HL-60 (cell line): ENCODE data around the gene ASAP3.

Experiments
- TF ChIP-seq, protein P1 (sequence below): IDR thresholded peaks from one replicate; pipeline ENCODE4 v1.5.1; 2011; ENCODE audit warnings: low read length, control low read depth, inconsistent platforms; ENCODE audit not compliant: insufficient read depth
- TF ChIP-seq, protein P2 (sequence below): IDR thresholded peaks from 2 replicates; pipeline ENCODE4 v1.6.1; 2012; ENCODE audit warnings: low read depth; ENCODE audit not compliant: insufficient replicate concordance

DNA sequence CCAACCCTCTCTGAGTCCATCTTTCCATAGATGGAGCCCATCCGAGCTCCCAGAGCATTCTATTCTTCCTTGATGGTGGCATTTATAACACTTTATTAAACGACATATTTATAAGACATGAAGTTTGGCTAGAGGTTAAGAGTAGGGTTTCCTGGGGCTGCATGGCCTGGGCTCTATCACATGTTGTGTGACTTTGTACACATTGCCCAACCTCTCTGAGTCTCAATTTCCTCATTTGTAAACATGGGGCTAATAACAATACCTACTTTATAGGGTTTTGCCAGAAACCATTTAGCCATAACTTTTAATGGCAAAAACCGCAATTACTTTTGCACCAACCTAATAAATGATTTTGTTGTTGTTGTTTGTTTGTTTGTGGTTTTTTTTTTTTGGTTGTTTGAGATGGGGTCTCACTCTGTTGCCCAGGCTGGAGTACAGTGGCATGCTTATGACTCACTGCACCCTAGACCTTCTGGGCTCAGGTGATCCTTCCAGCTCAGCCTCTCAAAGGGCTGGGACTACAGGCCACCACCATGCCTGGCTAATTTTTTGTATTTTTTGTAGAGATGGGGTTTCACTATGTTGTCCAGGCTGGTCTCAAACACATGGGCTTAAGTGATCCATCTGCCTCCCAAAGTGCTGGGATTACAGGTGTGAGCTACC is 13.9 kb upstream of the ASAP3 start:
- TF ChIP-seq, protein P1, sequence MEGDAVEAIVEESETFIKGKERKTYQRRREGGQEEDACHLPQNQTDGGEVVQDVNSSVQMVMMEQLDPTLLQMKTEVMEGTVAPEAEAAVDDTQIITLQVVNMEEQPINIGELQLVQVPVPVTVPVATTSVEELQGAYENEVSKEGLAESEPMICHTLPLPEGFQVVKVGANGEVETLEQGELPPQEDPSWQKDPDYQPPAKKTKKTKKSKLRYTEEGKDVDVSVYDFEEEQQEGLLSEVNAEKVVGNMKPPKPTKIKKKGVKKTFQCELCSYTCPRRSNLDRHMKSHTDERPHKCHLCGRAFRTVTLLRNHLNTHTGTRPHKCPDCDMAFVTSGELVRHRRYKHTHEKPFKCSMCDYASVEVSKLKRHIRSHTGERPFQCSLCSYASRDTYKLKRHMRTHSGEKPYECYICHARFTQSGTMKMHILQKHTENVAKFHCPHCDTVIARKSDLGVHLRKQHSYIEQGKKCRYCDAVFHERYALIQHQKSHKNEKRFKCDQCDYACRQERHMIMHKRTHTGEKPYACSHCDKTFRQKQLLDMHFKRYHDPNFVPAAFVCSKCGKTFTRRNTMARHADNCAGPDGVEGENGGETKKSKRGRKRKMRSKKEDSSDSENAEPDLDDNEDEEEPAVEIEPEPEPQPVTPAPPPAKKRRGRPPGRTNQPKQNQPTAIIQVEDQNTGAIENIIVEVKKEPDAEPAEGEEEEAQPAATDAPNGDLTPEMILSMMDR: no peak
- TF ChIP-seq, protein P2, sequence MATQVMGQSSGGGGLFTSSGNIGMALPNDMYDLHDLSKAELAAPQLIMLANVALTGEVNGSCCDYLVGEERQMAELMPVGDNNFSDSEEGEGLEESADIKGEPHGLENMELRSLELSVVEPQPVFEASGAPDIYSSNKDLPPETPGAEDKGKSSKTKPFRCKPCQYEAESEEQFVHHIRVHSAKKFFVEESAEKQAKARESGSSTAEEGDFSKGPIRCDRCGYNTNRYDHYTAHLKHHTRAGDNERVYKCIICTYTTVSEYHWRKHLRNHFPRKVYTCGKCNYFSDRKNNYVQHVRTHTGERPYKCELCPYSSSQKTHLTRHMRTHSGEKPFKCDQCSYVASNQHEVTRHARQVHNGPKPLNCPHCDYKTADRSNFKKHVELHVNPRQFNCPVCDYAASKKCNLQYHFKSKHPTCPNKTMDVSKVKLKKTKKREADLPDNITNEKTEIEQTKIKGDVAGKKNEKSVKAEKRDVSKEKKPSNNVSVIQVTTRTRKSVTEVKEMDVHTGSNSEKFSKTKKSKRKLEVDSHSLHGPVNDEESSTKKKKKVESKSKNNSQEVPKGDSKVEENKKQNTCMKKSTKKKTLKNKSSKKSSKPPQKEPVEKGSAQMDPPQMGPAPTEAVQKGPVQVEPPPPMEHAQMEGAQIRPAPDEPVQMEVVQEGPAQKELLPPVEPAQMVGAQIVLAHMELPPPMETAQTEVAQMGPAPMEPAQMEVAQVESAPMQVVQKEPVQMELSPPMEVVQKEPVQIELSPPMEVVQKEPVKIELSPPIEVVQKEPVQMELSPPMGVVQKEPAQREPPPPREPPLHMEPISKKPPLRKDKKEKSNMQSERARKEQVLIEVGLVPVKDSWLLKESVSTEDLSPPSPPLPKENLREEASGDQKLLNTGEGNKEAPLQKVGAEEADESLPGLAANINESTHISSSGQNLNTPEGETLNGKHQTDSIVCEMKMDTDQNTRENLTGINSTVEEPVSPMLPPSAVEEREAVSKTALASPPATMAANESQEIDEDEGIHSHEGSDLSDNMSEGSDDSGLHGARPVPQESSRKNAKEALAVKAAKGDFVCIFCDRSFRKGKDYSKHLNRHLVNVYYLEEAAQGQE: no peak
